Omental fat pad (tissue), 4 donors: ENCODE measurements around the gene SRP72. TPM values are rescaled to one million over a fixed set of nuclear protein-coding genes. Genes with fewer than 3 reads are reported as not detected.
"Not testable (repeated sequence)": the region's sequence is repeated elsewhere in the genome, so short reads cannot be mapped to it uniquely, and the experiment has no call there.

ENCODE experiments used
- ATAC-seq: fragments of 150-250 bp; one replicate; pipeline ENCODE4 v1.9.1; 2016; ENCODE audit warnings: mild to moderate bottlenecking, moderate library complexity; ENCODE audit not compliant: low FRiP score
- DNase-seq: peaks from one replicate; pipeline ENCODE4 v3.0.0-alpha.2; 2019; ENCODE audit warnings: low spot score
- total RNA-seq, 4 donors: library from RNA; depleted of rRNA; stranded (reverse); fragments of >200 nt; gene quantifications; one replicate each; pipeline ENCODE4 v1.1.0, GENCODE V29; 2016
- TF ChIP-seq, protein P1 (sequence below), 3 donors: fragments of 450-650 bp; IDR thresholded peaks; one replicate each; pipeline ENCODE4 v1.5.1; 2016 to 2017; ENCODE audit warnings: antibody characterized with exemption in 3 of 3, mild to moderate bottlenecking in 3 of 3, moderate library complexity in 2 of 3

SRP72 gene
- total RNA-seq, 4 donors from 2014 or later: 54.2 to 91.6 (median 63.6) TPM

- ATAC-seq: no peak
- TF ChIP-seq, protein P1, sequence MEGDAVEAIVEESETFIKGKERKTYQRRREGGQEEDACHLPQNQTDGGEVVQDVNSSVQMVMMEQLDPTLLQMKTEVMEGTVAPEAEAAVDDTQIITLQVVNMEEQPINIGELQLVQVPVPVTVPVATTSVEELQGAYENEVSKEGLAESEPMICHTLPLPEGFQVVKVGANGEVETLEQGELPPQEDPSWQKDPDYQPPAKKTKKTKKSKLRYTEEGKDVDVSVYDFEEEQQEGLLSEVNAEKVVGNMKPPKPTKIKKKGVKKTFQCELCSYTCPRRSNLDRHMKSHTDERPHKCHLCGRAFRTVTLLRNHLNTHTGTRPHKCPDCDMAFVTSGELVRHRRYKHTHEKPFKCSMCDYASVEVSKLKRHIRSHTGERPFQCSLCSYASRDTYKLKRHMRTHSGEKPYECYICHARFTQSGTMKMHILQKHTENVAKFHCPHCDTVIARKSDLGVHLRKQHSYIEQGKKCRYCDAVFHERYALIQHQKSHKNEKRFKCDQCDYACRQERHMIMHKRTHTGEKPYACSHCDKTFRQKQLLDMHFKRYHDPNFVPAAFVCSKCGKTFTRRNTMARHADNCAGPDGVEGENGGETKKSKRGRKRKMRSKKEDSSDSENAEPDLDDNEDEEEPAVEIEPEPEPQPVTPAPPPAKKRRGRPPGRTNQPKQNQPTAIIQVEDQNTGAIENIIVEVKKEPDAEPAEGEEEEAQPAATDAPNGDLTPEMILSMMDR (IDR thresholded peaks at IDR 0.05): no peak
- no peak for DNase-seq
These were observed 21.7 kb upstream of the SRP72 start for GRCh38 chr4:56445699-56446098.

DNA sequence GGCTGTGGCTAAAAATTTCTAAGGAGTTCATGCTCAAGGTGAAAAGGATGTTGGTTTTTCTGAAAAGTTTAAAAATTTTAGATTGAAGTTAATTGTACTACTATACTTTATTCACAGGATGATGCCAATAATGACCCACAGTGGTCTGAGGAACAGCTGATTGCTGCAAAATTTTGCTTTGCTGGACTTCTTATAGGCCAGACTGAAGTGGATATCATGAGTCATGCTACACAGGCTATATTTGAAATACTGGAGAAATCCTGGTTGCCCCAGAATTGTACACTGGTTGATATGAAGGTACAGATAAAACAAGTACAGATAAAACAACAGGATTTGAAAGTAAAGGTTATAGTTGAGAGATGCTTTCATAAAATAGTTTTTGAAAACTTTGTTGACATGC, 19.1 kb upstream of the SRP72 start:
- TF ChIP-seq, protein P1 (IDR thresholded peaks at IDR 0.05): no peak
- ATAC-seq (no peak), DNase-seq (no peak)

- not testable (repeated sequence) for ATAC-seq
These were observed 17.9 kb upstream of the SRP72 start for GRCh38 chr4:56449475-56449874.

GRCh38 chr4:56450342-56450741, 17.1 kb upstream of the SRP72 start:
- TF ChIP-seq, protein P1 (IDR thresholded peaks at IDR 0.05): no peak
- DNase-seq: no peak
- no peak for ATAC-seq

More at GRCh38 chr4:56449475-56449874, 17.9 kb upstream of the SRP72 start:
- not testable (repeated sequence) for DNase-seq

- DNase-seq: no peak
- no peak for ATAC-seq
- TF ChIP-seq, protein P1 (IDR thresholded peaks at IDR 0.05): no peak
These were observed 7.3 kb upstream of the SRP72 start for GRCh38 chr4:56460085-56460484.

GRCh38 chr4:56462157-56462556, 5.3 kb upstream of the SRP72 start:
- DNase-seq (no peak), ATAC-seq (no peak)
- TF ChIP-seq, protein P1 (IDR thresholded peaks at IDR 0.05): no peak

DNA sequence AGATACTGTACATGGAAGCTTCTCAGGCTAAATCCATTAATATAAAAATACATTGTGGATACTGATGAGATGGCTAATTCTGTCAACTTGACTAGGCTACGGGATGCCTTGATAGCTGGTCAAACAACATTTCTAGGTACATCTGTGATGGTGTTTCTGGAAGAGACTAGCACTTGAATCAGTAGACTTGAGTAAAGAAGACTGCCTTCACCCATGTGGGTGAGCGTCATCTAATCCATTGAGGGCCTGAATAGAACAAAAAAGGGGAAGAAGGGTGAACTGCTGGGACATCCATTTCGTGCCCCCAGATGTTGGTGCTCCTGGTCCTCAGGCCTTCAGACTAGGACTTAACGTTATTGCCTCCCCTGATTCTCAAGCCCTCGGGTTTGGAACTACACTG, 3.7 kb upstream of the SRP72 start:
- no peak for ATAC-seq
- no peak for DNase-seq
- TF ChIP-seq, protein P1 (IDR thresholded peaks at IDR 0.05): no peak

GRCh38 chr4:56464581-56464980, 2.8 kb upstream of the SRP72 start:
- TF ChIP-seq, protein P1 (IDR thresholded peaks at IDR 0.05): no peak
- DNase-seq: no peak
- no peak for ATAC-seq
